H1 (cell line): ENCODE results near the gene ARHGEF19. TPM values are rescaled to one million over a fixed set of nuclear protein-coding genes. Genes with fewer than 3 reads are reported as not detected.

Experiments used
- CTBP2 ChIP-seq: IDR thresholded peaks from 2 replicates; pipeline ENCODE4 v1.7.0; 2011; ENCODE audit warnings: borderline replicate concordance, mild to moderate bottlenecking, moderate library complexity, mixed read lengths, low read length; ENCODE audit not compliant: insufficient read depth, insufficient read length
- EP300 ChIP-seq, 2 experiments: IDR thresholded peaks; 1 replicate in 1 of 2; 2 replicates in 1 of 2; pipeline ENCODE4 v1.6.1; 2011 to 2012; ENCODE audit warnings: low read depth in 2 of 2, low read length in 2 of 2, mild to moderate bottlenecking in 2 of 2, borderline replicate concordance in 1 of 2, inconsistent platforms in 1 of 2, moderate library complexity in 1 of 2
- JUND ChIP-seq: IDR thresholded peaks from 2 replicates; pipeline ENCODE4 v1.6.1; 2011; ENCODE audit warnings: mild to moderate bottlenecking, improper control_type of control experiment, low read length
- KDM1A ChIP-seq: fragments of 200-600, 300-600 bp; sonication (generic); IDR thresholded peaks from 2 replicates; pipeline ENCODE4 v1.7.1; 2016; ENCODE audit warnings: mild to moderate bottlenecking, low read length, borderline replicate concordance
- KDM5A ChIP-seq: fragments of 200-600 bp; IDR thresholded peaks from 2 replicates; pipeline ENCODE4 v1.7.1; 2012; ENCODE audit warnings: mild to moderate bottlenecking, low read length, inconsistent platforms, mixed read lengths
- SP1 ChIP-seq: IDR thresholded peaks from 2 replicates; pipeline ENCODE4 v1.6.1; 2011; ENCODE audit warnings: low read depth, low read length
- TAF7 ChIP-seq: optimal IDR thresholded peaks from 2 replicates; pipeline ENCODE3; 2011; ENCODE audit warnings: low read depth, mild to moderate bottlenecking, inconsistent platforms, low read length, moderate library complexity, borderline replicate concordance
- USF2 ChIP-seq: IDR thresholded peaks from 2 replicates; pipeline ENCODE4 v1.6.1; 2011; ENCODE audit warnings: low read length, improper control_type of control experiment
- polyA plus RNA-seq, 7 experiments: library from polyadenylated mRNA; depleted of rRNA in 3 of 7; stranded (reverse) in 5 of 7; unstranded in 2 of 7; fragments of >200 nt in 5 of 7; fragments of 200-250 nt in 2 of 7; gene quantifications; 1 replicate in 5 of 7; 2 replicates in 1 of 7; 4 replicates in 1 of 7; pipeline versions ENCODE4 v1.2.1 to v1.2.3, GENCODE V29; 2011 to 2013; ENCODE audit warnings: missing spikeins in 2 of 7, mixed read lengths in 2 of 7
- total RNA-seq: library from RNA; stranded (reverse); fragmentation: NEBNext Ultra II Directional; extraction: Animal tissue kit (Norgen Biotek cat#: 25700); gene quantifications from 2 replicates; pipeline ENCODE4 v1.2.1, GENCODE V29; 2021

Gene ARHGEF19
- total and polyA plus RNA-seq, 2 of the 8 experiments (the other 6 are each of a cell fraction or from before 2014, with no cell fraction given): 47.5 to 56.4 TPM

GRCh38 chr1:16212251-16212961 is at the start of gene ARHGEF19 (continued):
- peak; percentile 32 for TF ChIP-seq CTBP2
- TF ChIP-seq KDM5A: no peak
- peak; percentile 83 to 89; a peak in 2 of 3 replicates for TF ChIP-seq EP300 (IDR thresholded peaks at IDR 0.05; ENCODE audit: borderline replicate concordance in 1 of 2, low read depth in 2 of 2, low read length in 2 of 2)
- no peak for TF ChIP-seq USF2
- peak; percentile 95 for TF ChIP-seq SP1
- TF ChIP-seq JUND: no peak
- TF ChIP-seq KDM1A: 0 out of 2 replicates have a peak, but pooled peaks have one; percentile 28
- TF ChIP-seq TAF7: no peak
